ENCODE data around the gene NEURL4.
"Not testable (repeated sequence)": the region's sequence is repeated elsewhere in the genome, so short reads cannot be mapped to it uniquely, and the experiment has no call there.

The NEURL4 gene

GRCh38 chr17:7334938-7335538 lies 5.9 kb upstream of the NEURL4 start:
- Histone ChIP-seq H3K36me3 (ENCODE audit: low read depth) (no peaks in the 10 kb centered on the region), H3K27ac (ENCODE audit: poor library complexity, severe bottlenecking) (no peak overlapping the region), H3K9me3 (ENCODE audit: severe bottlenecking) (no peaks in the 10 kb centered on the region), H3K4me3 (ENCODE audit: severe bottlenecking) (no peak overlapping the region), H3K4me1 (ENCODE audit: insufficient read depth, poor library complexity, severe bottlenecking) (no peaks in the 10 kb centered on the region), H3K27me3 (ENCODE audit: insufficient read depth, poor library complexity, severe bottlenecking) (no peaks in the 10 kb centered on the region)
- no peak for TF ChIP-seq CTCF (IDR thresholded peaks at IDR 0.05; ENCODE audit: poor library complexity, severe bottlenecking)
- ATAC-seq (ENCODE audit: low read depth): no peak
- no peak for DNase-seq (ENCODE audit: low spot score)

GRCh38 chr17:7332600-7333069 lies 3.5 kb upstream of the NEURL4 start:
- not testable (repeated sequence) for H3K36me3 ChIP-seq (ENCODE audit: low read depth); DNase-seq (ENCODE audit: low spot score); H3K4me3 ChIP-seq (ENCODE audit: severe bottlenecking); H3K27ac ChIP-seq (ENCODE audit: poor library complexity, severe bottlenecking); H3K9me3 ChIP-seq (ENCODE audit: severe bottlenecking); H3K27me3 ChIP-seq (ENCODE audit: insufficient read depth, poor library complexity, severe bottlenecking); H3K4me1 ChIP-seq (ENCODE audit: insufficient read depth, poor library complexity, severe bottlenecking); ATAC-seq (ENCODE audit: low read depth)

- no peak for TF ChIP-seq CTCF (IDR thresholded peaks at IDR 0.05; ENCODE audit: poor library complexity, severe bottlenecking)
- ATAC-seq (ENCODE audit: low read depth) (no peak), DNase-seq (ENCODE audit: low spot score) (peak; percentile 29)
- Histone ChIP-seq H3K9me3 (ENCODE audit: severe bottlenecking) (no peaks in the 10 kb centered on the region), H3K4me1 (ENCODE audit: insufficient read depth, poor library complexity, severe bottlenecking) (no peaks in the 10 kb centered on the region), H3K27ac (ENCODE audit: poor library complexity, severe bottlenecking) (no peak overlapping the region), H3K36me3 (ENCODE audit: low read depth) (no peaks in the 10 kb centered on the region), H3K27me3 (ENCODE audit: insufficient read depth, poor library complexity, severe bottlenecking) (no peaks in the 10 kb centered on the region), H3K4me3 (ENCODE audit: severe bottlenecking) (no peak overlapping the region)
Observed at GRCh38 chr17:7332111-7332510, 3.0 kb upstream of the NEURL4 start.

GRCh38 chr17:7330638-7331015 lies 1.5 kb upstream of the NEURL4 start:
- no peak for ATAC-seq (ENCODE audit: low read depth)
- no peaks in the 10 kb centered on the region for H3K4me1 ChIP-seq (ENCODE audit: insufficient read depth, poor library complexity, severe bottlenecking)
- peak overlapping the region; percentile 60 for H3K27ac ChIP-seq (ENCODE audit: poor library complexity, severe bottlenecking)

GRCh38 chr17:7329997-7330637 lies 982 bp upstream of the NEURL4 start:
- Histone ChIP-seq H3K4me3 (ENCODE audit: severe bottlenecking) (peak overlapping the region; percentile 56), H3K27me3 (ENCODE audit: insufficient read depth, poor library complexity, severe bottlenecking) (no peaks in the 10 kb centered on the region), H3K36me3 (ENCODE audit: low read depth) (peaks cover 9% of the 10 kb centered on the region), H3K4me1 (ENCODE audit: insufficient read depth, poor library complexity, severe bottlenecking) (no peaks in the 10 kb centered on the region), H3K27ac (ENCODE audit: poor library complexity, severe bottlenecking) (peak overlapping the region; percentile 60), H3K9me3 (ENCODE audit: severe bottlenecking) (no peaks in the 10 kb centered on the region)
- peak; percentile 79 for ATAC-seq (ENCODE audit: low read depth)
- DNase-seq (ENCODE audit: low spot score): peak; percentile 84
- no peak for TF ChIP-seq CTCF (IDR thresholded peaks at IDR 0.05; ENCODE audit: poor library complexity, severe bottlenecking)

More at GRCh38 chr17:7330638-7331015, 1.5 kb upstream of the NEURL4 start:
- H3K27me3 ChIP-seq (ENCODE audit: insufficient read depth, poor library complexity, severe bottlenecking): no peaks in the 10 kb centered on the region
- peak overlapping the region; percentile 56 for H3K4me3 ChIP-seq (ENCODE audit: severe bottlenecking)
- TF ChIP-seq CTCF (IDR thresholded peaks at IDR 0.05; ENCODE audit: poor library complexity, severe bottlenecking): no peak
- no peaks in the 10 kb centered on the region for H3K9me3 ChIP-seq (ENCODE audit: severe bottlenecking)
- DNase-seq (ENCODE audit: low spot score): peak; percentile 47
- peaks cover 5% of the 10 kb centered on the region for H3K36me3 ChIP-seq (ENCODE audit: low read depth)

Measured in RWPE2 (cell line).